Stimulated activated CD8-positive, alpha-beta memory T cell treated with anti-CD3 and anti-CD28 coated beads, Interleukin-4, amount 100 ng/mL, for 1 hour (primary cell): Measurements from ENCODE around the gene ORC3.
"Not testable (repeated sequence)": the region's sequence is repeated elsewhere in the genome, so short reads cannot be mapped to it uniquely, and the experiment has no call there.

Experiments
- DNase-seq, 2 donors: peaks; one replicate each; pipeline ENCODE4 v3.0.0-alpha.2; 2020; ENCODE audit warnings: low read depth in 2 of 2, low spot score in 1 of 2

Gene ORC3

GRCh38 chr6:87660226-87660911 is 70.4 kb downstream of the ORC3 start:
- no peak for DNase-seq

DNA sequence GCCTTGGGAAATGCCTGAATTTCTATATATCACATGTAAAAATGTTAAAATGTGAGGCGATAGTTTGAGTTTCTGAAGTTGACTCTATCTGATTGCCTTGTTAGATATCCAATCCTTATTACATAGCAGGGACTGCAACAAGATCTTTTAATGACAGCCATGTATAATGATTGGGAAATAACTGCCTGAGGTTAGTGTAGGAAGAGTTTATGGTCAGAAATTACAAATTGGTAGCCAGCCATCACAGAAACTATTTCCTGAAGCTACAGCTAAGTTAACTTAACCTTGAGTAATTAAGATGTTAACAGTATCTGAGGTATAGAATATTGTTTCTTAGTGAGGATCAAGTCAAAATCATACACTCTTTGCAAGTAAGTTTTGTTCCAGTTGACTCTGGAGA is 71.1 kb downstream of the ORC3 start:
- no peak for DNase-seq

DNA sequence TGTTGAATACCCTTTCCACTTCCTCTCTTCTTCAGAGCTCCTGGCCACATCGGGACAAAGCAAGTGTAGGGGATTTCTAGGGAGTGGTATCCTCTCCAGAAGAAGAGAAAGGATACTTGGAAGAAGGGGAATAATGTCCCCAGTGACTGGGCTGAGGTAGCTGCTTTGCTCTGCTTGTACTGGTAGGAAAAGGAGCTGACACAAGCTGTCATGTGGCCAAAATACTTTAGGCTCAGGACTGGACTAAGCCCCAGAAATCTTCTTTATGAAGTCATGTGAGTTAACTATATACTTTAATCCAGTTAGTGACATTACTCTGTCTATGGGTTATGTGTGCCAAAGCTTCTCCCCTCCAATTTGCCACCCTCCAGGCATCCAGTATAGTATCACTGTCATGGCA is 71.6 kb downstream of the ORC3 start:
- DNase-seq: no peak

- DNase-seq: no peak
Measured at GRCh38 chr6:87663434-87663833, 73.5 kb downstream of the ORC3 start.

GRCh38 chr6:87664921-87665485 is 75.1 kb downstream of the ORC3 start:
- DNase-seq: no peak

DNA sequence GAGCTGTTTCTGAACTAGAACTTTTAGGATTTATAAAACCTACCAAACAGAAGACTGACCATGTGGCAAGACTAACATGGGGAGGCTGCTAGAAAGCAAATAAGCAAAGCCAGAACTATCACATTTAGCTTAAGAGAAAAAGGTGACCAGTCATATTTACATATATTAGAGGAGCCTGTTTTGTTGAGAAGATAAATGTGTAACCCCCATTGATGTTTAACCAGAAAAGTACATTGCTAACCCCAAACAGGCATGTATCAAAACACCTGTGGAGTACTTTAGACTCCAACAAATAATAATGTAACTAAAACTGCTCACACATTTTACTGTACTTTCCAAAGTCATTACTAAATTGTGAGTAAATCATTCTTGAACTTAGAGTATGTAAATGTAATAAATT is 77.1 kb downstream of the ORC3 start:
- no peak for DNase-seq

DNA sequence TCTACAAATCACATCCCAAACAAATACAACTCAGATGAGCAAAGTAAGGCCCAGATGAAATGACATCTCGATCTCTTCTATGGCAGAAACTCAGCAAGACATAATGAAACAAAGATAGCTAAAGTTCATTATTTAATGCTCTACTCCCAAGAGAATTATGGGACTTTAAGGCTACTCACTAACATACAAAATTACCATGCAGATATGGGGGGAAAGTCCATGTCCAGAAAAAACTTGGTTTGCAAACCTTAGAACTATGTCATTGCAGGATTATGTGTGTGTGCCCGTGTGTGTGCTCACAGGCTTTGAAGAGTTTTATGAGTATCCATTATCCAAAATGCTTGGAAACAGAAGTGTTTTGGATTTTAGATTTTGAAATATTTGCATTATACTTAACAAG is 78.1 kb downstream of the ORC3 start:
- DNase-seq: no peak

- DNase-seq: no peak
Measured at GRCh38 chr6:87669051-87669450, 79.1 kb downstream of the ORC3 start.

DNA sequence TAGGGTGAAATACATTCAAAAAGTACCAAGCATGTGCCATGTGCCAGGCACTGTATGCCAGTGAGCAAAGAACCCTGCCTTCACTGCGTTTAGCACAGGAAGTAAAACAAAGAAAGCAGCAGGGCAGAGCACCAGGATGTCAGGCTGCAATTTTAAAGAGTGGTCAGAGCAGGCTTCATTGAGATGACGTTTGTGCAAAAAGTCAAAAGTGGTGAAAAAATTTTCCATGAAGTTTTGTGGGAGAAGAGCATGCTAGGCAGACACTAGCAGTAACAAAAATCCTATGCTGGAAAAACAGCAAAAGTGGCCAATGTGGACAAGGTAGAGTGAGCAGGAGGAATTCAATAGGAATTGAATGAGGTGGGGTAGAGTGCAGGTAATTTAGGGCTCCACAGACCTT is 80.8 kb downstream of the ORC3 start:
- no peak for DNase-seq

GRCh38 chr6:87671555-87672029 is 81.7 kb downstream of the ORC3 start:
- no peak for DNase-seq

- DNase-seq: no peak
Measured at GRCh38 chr6:87672641-87673040, 82.7 kb downstream of the ORC3 start.

DNA sequence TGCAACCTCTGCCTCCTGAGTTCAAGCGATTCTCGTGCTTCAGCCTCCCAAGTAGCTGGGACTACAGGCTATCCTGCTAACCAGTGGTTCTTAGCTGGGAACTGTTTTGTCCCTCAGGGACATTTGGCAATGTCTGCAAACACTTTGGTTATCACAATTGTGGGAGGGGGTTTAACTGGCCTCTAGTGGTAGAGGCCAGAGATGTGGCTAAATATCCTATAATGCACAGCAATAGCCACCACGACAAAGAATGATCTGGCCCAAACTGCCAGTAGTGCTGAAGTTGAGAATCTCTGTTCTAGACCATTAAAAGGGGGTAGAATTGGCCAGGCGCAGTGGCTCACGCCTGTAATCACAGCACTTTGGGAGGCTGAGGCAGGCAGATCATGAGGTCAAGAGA is 83.3 kb downstream of the ORC3 start:
- no peak for DNase-seq

GRCh38 chr6:87674290-87674689 is 84.4 kb downstream of the ORC3 start:
- no peak for DNase-seq

DNA sequence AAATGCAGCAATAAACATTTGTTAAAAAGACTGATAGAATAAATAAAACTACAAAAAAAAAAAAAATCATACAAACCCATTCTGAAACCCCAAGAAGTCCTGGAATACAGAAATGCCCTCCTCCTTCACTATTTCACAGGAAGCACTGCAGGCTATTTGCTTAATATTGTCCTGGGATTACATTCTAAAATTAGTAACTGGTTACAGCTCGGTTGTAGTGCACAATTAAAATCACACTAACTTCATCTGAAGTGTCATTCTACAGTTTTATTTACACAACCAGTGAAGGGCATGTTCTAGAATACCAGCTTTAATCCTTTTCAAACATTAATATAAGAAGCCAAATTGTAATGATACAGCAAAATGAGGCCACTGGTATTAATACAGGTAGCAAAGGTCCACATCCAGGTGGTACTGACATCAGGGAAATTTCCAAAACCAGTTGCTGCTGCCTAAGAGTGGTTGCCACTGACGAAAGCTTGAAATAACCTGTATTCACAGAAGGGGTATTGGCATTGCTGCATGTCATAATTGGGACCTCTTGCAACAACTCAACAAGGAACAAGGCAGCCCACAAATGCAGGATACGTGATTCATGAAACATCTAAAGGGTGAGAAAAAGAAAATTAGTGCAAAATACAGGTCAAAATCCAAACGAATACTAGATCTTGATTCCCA is 85.2 kb downstream of the ORC3 start:
- no peak for DNase-seq

DNA sequence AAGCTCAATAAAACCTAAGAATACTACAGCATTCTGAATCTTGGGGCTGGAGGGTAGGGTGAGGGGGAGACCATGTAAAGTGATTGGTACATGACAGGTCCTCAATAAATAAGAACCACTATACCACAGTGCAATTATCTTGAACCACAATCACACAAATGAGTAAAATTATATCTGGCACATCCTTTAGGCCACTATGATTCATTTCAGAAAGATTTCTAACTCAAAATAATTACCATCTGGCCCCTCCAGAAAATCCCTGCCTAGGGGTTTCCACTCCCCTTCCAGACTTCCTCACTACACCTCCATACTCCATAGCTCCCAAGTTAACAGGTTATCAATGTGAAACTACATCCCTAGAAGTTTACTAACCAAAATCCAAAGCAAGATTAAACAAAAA is 92.4 kb downstream of the ORC3 start:
- no peak for DNase-seq

DNA sequence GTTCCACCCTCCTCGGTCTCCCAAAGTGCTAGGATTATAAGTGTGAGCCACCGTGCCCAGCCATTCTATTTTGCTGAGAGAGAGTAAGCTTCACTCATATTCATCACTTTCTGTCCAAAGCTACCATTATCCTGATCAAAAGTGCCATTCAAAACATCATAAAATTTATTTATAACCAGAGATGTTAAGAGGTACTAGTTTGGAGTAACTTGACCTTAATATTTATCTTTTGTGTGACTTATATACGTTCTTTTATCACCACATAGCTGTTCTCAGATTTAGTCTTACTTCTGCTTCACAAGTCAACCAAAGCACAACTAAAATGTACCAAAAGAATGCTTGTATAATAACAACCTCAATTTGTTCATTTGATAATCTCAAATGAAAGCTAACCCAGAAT is 94.0 kb downstream of the ORC3 start:
- DNase-seq: no peak

- DNase-seq: no peak
Measured at GRCh38 chr6:87684895-87685654, 95.1 kb downstream of the ORC3 start.

GRCh38 chr6:87686636-87687205 is 96.8 kb downstream of the ORC3 start:
- not testable (repeated sequence) for DNase-seq

DNA sequence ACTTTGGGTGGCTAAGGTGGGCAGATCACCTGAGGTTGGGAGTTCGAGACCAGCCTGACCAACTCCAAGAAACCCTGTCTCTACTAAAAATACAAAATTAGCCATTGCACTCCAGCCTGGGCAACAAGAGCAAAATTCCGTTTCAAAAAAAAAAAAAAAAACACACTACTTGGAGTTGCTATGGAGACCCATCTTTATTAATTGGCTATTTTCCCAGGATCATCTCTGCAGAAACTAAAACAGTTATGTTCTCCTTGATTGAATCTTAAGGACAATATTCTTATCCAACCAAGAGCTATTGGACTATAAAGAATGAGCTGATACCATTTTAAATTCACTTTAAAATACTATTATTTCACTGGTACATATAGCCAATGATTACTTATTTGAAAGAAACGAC is 97.4 kb downstream of the ORC3 start:
- no peak for DNase-seq

- DNase-seq: not testable (repeated sequence)
Measured at GRCh38 chr6:87687893-87688292, 98.0 kb downstream of the ORC3 start.

DNA sequence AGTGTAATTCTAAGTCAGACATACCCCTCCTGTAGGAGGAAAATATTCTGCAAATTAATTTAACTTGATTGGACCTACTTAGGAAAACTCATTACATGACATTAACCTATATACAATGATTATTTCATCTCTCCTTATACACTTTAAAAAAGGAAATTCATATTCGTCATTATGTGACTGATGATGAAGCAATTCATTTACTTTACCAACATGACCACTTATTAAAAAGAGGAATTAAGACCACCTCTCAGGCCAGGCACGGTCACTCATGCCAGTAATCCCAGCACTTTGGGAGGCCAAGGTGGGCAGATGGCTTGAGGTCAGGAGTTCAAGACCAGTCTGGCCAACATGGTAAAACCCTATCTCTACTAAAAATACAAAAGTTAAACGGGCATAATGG is 100.5 kb downstream of the ORC3 start:
- DNase-seq: no peak

- DNase-seq: no peak
Measured at GRCh38 chr6:87692086-87692485, 102.2 kb downstream of the ORC3 start.
